Lower leg skin (tissue), 4 donors: ENCODE results near the gene PNPLA8. TPM values are rescaled to one million over a fixed set of nuclear protein-coding genes. Genes with fewer than 3 reads are reported as not detected.

ENCODE experiments used
- DNase-seq, 2 donors: peaks; one replicate each; pipeline ENCODE4 v3.0.0-alpha.2; 2019; ENCODE audit warnings: low spot score in 2 of 2
- H3K4me3 ChIP-seq: fragments of 200-600 bp; sonication (generic); 2 replicates; pipeline ENCODE4 v1.5.1; 2017; ENCODE audit warnings: mild to moderate bottlenecking, low read depth; ENCODE audit not compliant: poor library complexity, severe bottlenecking
- CTCF ChIP-seq, 3 donors: fragments of 450-650 bp; IDR thresholded peaks; one replicate each; pipeline ENCODE4 v1.5.1; 2016; ENCODE audit warnings: antibody characterized with exemption in 3 of 3, mild to moderate bottlenecking in 3 of 3, moderate library complexity in 2 of 3
- POLR2A ChIP-seq, 2 donors: fragments of 450-650 bp; IDR thresholded peaks; one replicate each; pipeline ENCODE4 v1.6.1; 2016 to 2017; ENCODE audit warnings: antibody characterized with exemption in 2 of 2, mild to moderate bottlenecking in 1 of 2, moderate library complexity in 1 of 2
- WGBS, 2 donors: methylation state at CpG; one replicate each; pipeline ENCODE4 v1.1.5; 2018; 5-methylcytosine and 5-hydroxymethylcytosine counted together
- intact Hi-C: fragments of 100-400 bp; cut with DNase I; formaldehyde crosslinking; loops from one replicate; pipeline ENCODE4 v1.15.0; 2023; ENCODE audit warnings: low total_unique reads
- total RNA-seq, 4 donors: library from RNA; depleted of rRNA; stranded (reverse); fragments of >200 nt; gene quantifications; one replicate each; pipeline ENCODE4 v1.1.0, GENCODE V29; 2016

Gene PNPLA8
- total RNA-seq, 4 donors from 2014 or later, result 25.6 to 37.1 (median 33.3) TPM

GRCh38 chr7:108455998-108456677, 69.8 kb downstream of the PNPLA8 start, which contains the start of gene NRCAM:
TSS of gene NRCAM (minus strand) at chr7:108456436. CDS start at chr7:108240064, 216,372 bp downstream.
- H3K4me3 ChIP-seq, result peak within 1 kb of the TSS; percentile 21
- intact Hi-C loops, result no loop called here
- DNase-seq, result no peak
- 0 to 1% methylated on average over 27 of the region's 81 CpGs for WGBS, 2 donors
- no peak for TF ChIP-seq CTCF (IDR thresholded peaks at IDR 0.05)
- TF ChIP-seq POLR2A (IDR thresholded peaks at IDR 0.05), result no peak

GRCh38 chr7:108455551-108455997, 70.4 kb downstream of the PNPLA8 start:
- 0 to 8% methylated on average over 2 to 3 of the region's 47 CpGs for WGBS, 2 donors
- DNase-seq, result no peak
- peak overlapping the region; percentile 21 for H3K4me3 ChIP-seq
- intact Hi-C loops, result no loop called here
- no peak for TF ChIP-seq POLR2A (IDR thresholded peaks at IDR 0.05)
- TF ChIP-seq CTCF (IDR thresholded peaks at IDR 0.05), result no peak

- no peak for TF ChIP-seq CTCF (IDR thresholded peaks at IDR 0.05)
- TF ChIP-seq POLR2A (IDR thresholded peaks at IDR 0.05), result no peak
- intact Hi-C loops, result no loop called here
- 1 to 2% methylated on average over 53 to 70 of the region's 72 CpGs for WGBS, 2 donors
- DNase-seq, result no peak
- H3K4me3 ChIP-seq, result no peak overlapping the region
These were observed 71.0 kb downstream of the PNPLA8 start for GRCh38 chr7:108454674-108455550.

GRCh38 chr7:108454317-108454673, 71.6 kb downstream of the PNPLA8 start:
- DNase-seq, result no peak
- no peak overlapping the region for H3K4me3 ChIP-seq
- 48 to 62% methylated on average over 4 of the region's 4 CpGs for WGBS, 2 donors
- intact Hi-C loops, result no loop called here
- TF ChIP-seq CTCF (IDR thresholded peaks at IDR 0.05) (no peak), POLR2A (IDR thresholded peaks at IDR 0.05) (no peak)

GRCh38 chr7:108453320-108453719, 72.6 kb downstream of the PNPLA8 start:
- TF ChIP-seq CTCF (IDR thresholded peaks at IDR 0.05) (no peak), POLR2A (IDR thresholded peaks at IDR 0.05) (no peak)
- no peak overlapping the region for H3K4me3 ChIP-seq
- WGBS, 2 donors, result 92 to 93% methylated on average over 4 of the region's 4 CpGs
- DNase-seq, result no peak
- intact Hi-C loops, result no loop called here
